Colon (tissue), 2 donors: ENCODE data around the gene RPS14.

ENCODE experiments used
- FAIRE-seq: peaks from 2 replicates; lab custom pipeline; 2012; peaks lifted over from hg19 to GRCh38; lab: Jason Lieb, UNC
- donor health status: control.
- donor health status: control.

RPS14 gene

GRCh38 chr5:150449517-150450339 is at the start of gene RPS14:
RPS14 (minus strand) TSS chr5:150449739; CDS start chr5:150447733, 2,006 bp downstream.
- FAIRE-seq: no peak

GRCh38 chr5:150498971-150499370 is 49.4 kb upstream of the RPS14 start:
- no peak for FAIRE-seq

GRCh38 chr5:150498501-150498900 is 49.0 kb upstream of the RPS14 start:
- no peak for FAIRE-seq

GRCh38 chr5:150497989-150498317 is 48.4 kb upstream of the RPS14 start:
- FAIRE-seq: no peak

GRCh38 chr5:150497274-150497988 is 47.9 kb upstream of the RPS14 start:
- no peak for FAIRE-seq

- no peak for FAIRE-seq
These were observed 47.0 kb upstream of the RPS14 start for GRCh38 chr5:150496534-150496933.

GRCh38 chr5:150496098-150496497 is 46.6 kb upstream of the RPS14 start:
- FAIRE-seq: no peak

- no peak for FAIRE-seq
These were observed 43.1 kb upstream of the RPS14 start for GRCh38 chr5:150492621-150493020.

- no peak for FAIRE-seq
These were observed 42.3 kb upstream of the RPS14 start for GRCh38 chr5:150491876-150492275.

- no peak for FAIRE-seq
These were observed 41.2 kb upstream of the RPS14 start for GRCh38 chr5:150490754-150491153.

GRCh38 chr5:150490296-150490669 is 40.7 kb upstream of the RPS14 start:
- FAIRE-seq: no peak

- no peak for FAIRE-seq
These were observed 40.1 kb upstream of the RPS14 start for GRCh38 chr5:150489360-150490295.

- no peak for FAIRE-seq
These were observed 39.2 kb upstream of the RPS14 start for GRCh38 chr5:150488519-150489359.

- no peak for FAIRE-seq
These were observed 37.9 kb upstream of the RPS14 start for GRCh38 chr5:150487199-150488061.

GRCh38 chr5:150486402-150487198 is 37.1 kb upstream of the RPS14 start:
- FAIRE-seq: no peak

GRCh38 chr5:150485693-150486401 is 36.3 kb upstream of the RPS14 start:
- no peak for FAIRE-seq

- FAIRE-seq: no peak
These were observed 35.6 kb upstream of the RPS14 start for GRCh38 chr5:150484964-150485692.

- FAIRE-seq: no peak
These were observed 32.5 kb upstream of the RPS14 start for GRCh38 chr5:150481972-150482406.

- FAIRE-seq: no peak
These were observed 32.1 kb upstream of the RPS14 start for GRCh38 chr5:150481708-150481965.
